ENCODE measurements around the gene HSPA6.
"Not testable (repeated sequence)": the region's sequence is repeated elsewhere in the genome, so short reads cannot be mapped to it uniquely, and the experiment has no call there.

GRCh38 chr1:161553631-161554030, 29.3 kb downstream of the HSPA6 start:
- not testable (repeated sequence) for TF ChIP-seq CTCF, POLR2A (IDR thresholded peaks at IDR 0.05)
